Spleen (tissue), 11 donors: Measurements from ENCODE around the gene AQP1. TPM values are rescaled to one million over a fixed set of nuclear protein-coding genes. Genes with fewer than 3 reads are reported as not detected.

ENCODE experiments used
- DNase-seq: peaks from one replicate; pipeline ENCODE4 v3.0.0-alpha.2; 2020
- H3K27ac ChIP-seq, 8 donors: fragments of 200-600 bp; sonication (generic) in 7 of 8; 1 replicate in 4 of 8; 2 replicates in 4 of 8; pipeline versions ENCODE4 v1.5.0 to v1.8.0; 2016 to 2021; ENCODE audit warnings: inconsistent platforms in 4 of 8, mild to moderate bottlenecking in 4 of 8, moderate library complexity in 1 of 8
- H3K27me3 ChIP-seq, 7 donors: fragments of 200-600 bp; sonication (generic) in 6 of 7; replicated peaks in 1 of 7; 1 replicate in 4 of 7; 2 replicates in 3 of 7; pipeline versions ENCODE4 v1.5.0 to v1.8.0; 2016 to 2021; ENCODE audit warnings: inconsistent platforms in 3 of 7, mild to moderate bottlenecking in 1 of 7
- H3K36me3 ChIP-seq, 6 donors: fragments of 200-600 bp; sonication (generic) in 5 of 6; 1 replicate in 4 of 6; 2 replicates in 2 of 6; pipeline versions ENCODE4 v1.5.0 to v1.8.0; 2016 to 2021; ENCODE audit warnings: inconsistent platforms in 2 of 6
- H3K4me1 ChIP-seq, 6 donors: fragments of 200-600 bp; sonication (generic) in 5 of 6; 1 replicate in 3 of 6; 2 replicates in 3 of 6; pipeline versions ENCODE4 v1.5.0 to v1.8.0; 2016 to 2021; ENCODE audit warnings: inconsistent platforms in 3 of 6
- H3K4me3 ChIP-seq, 8 donors: fragments of 200-600 bp; sonication (generic) in 7 of 8; 1 replicate in 4 of 8; 2 replicates in 4 of 8; pipeline versions ENCODE4 v1.5.0 to v1.8.0; 2016 to 2021; ENCODE audit warnings: inconsistent platforms in 4 of 8, mild to moderate bottlenecking in 4 of 8, moderate library complexity in 2 of 8
- H3K9me3 ChIP-seq, 8 donors: fragments of 200-600 bp; sonication (generic) in 7 of 8; 1 replicate in 4 of 8; 2 replicates in 4 of 8; pipeline versions ENCODE4 v1.5.0 to v1.8.0; 2016 to 2021; ENCODE audit warnings: inconsistent platforms in 4 of 8
- CTCF ChIP-seq, 11 experiments: fragments of 200-600 bp in 7 of 11; fragments of 450-650 bp in 4 of 11; sonication (generic) in 4 of 11; IDR thresholded peaks in 8 of 11; conservative IDR thresholded peaks in 3 of 11; 1 replicate in 7 of 11; 2 replicates in 4 of 11; pipeline versions ENCODE4 v1.4.0 to v1.8.0; 2016 to 2021; ENCODE audit warnings: antibody characterized with exemption in 11 of 11, inconsistent platforms in 4 of 11, mild to moderate bottlenecking in 1 of 11
- POLR2A ChIP-seq, 3 donors: fragments of 450-650 bp; IDR thresholded peaks; one replicate each; pipeline ENCODE4 v1.5.1; 2017; ENCODE audit warnings: antibody characterized with exemption in 3 of 3, mild to moderate bottlenecking in 1 of 3
- POLR2AphosphoS5 ChIP-seq, 3 donors: sonication (generic); formaldehyde crosslinking; IDR thresholded peaks; one replicate each; pipeline ENCODE4 v1.5.1; 2017; ENCODE audit warnings: antibody characterized with exemption in 3 of 3
- WGBS, 5 donors: extraction: QIAGEN DNeasy Blood & Tissue Kit in 3 of 5; methylation state at CpG; one replicate each; pipeline versions ENCODE4 v1.1.5 to v1.1.7; 2013 to 2018; 5-methylcytosine and 5-hydroxymethylcytosine counted together
- intact Hi-C: fragments of 100-400 bp; cut with DNase I; formaldehyde crosslinking; loops from one replicate; pipeline ENCODE4 v1.15.0; 2023; ENCODE audit warnings: low total_unique reads
- polyA plus RNA-seq, 3 donors: library from polyadenylated mRNA; stranded (reverse); fragments of 200-250 nt; gene quantifications; one replicate each; pipeline ENCODE4 v1.2.1, GENCODE V29; 2013
- total RNA-seq, 7 donors: library from RNA; depleted of rRNA in 3 of 7; stranded (reverse); fragments of >200 nt in 3 of 7; fragmentation: NEBNext Ultra II Directional in 4 of 7; extraction: Animal tissue kit (Norgen Biotek cat#: 25700) in 4 of 7; gene quantifications; one replicate each; pipeline versions ENCODE4 v1.1.0 to v1.2.1, GENCODE V29; 2016 to 2021
- donor health status: healthy with polysubstance abuse.
- donor health status: DM: no; HTN: no; CAD: no; lungs with moderate emphysema.
- donor health status: DM: no; HTN: no; CAD: no.
- donor health status: Bipolar disorder and iron deficiency.
- donor health status: healthy.
- donor health status: DM: no; HTN: no; CAD: no.
- donor health status: DM: yes; HTN: yes; CAD: no.

Gene AQP1
- total and polyA plus RNA-seq, 10 donors, result 4.4 to 34.3 (median 22.9) TPM

GRCh38 chr7:30917216-30917893 is 5.7 kb downstream of the AQP1 start:
- H3K9me3 ChIP-seq, result no peaks in the 10 kb centered on the region
- TF ChIP-seq POLR2AphosphoS5 (IDR thresholded peaks at IDR 0.05), result no peak
- TF ChIP-seq CTCF (IDR thresholded peaks at IDR 0.05 in 8 of 11, conservative IDR thresholded peaks at IDR 0.05 in 3 of 11), result no peak
- no peak for TF ChIP-seq POLR2A (IDR thresholded peaks at IDR 0.05)
- H3K36me3 ChIP-seq, result no peaks in the 10 kb centered on the region
- WGBS, 5 donors, result 82 to 95% (median 87%) methylated on average over 4 of the region's 4 CpGs
- H3K4me1 ChIP-seq, result no peaks in the 10 kb centered on the region
- H3K27ac ChIP-seq, result no peak overlapping the region
- no peaks in the 10 kb centered on the region for H3K27me3 ChIP-seq
- DNase-seq, result no peak
- H3K4me3 ChIP-seq, result no peak overlapping the region
- intact Hi-C loops, result no loop called here

GRCh38 chr7:30918676-30919075 is 7.0 kb downstream of the AQP1 start:
- Histone ChIP-seq H3K4me1 (no peaks in the 10 kb centered on the region), H3K27me3 (no peaks in the 10 kb centered on the region), H3K4me3 (no peak overlapping the region), H3K27ac (no peak overlapping the region), H3K9me3 (no peaks in the 10 kb centered on the region), H3K36me3 (no peaks in the 10 kb centered on the region)
- WGBS, 5 donors, result 94 to 100% (median 96%) methylated on average over 2 to 4 of the region's 4 CpGs
- TF ChIP-seq POLR2AphosphoS5 (IDR thresholded peaks at IDR 0.05) (no peak), POLR2A (IDR thresholded peaks at IDR 0.05) (no peak)
- intact Hi-C loops, result no loop called here
- peak; percentile 56 for DNase-seq

DNA sequence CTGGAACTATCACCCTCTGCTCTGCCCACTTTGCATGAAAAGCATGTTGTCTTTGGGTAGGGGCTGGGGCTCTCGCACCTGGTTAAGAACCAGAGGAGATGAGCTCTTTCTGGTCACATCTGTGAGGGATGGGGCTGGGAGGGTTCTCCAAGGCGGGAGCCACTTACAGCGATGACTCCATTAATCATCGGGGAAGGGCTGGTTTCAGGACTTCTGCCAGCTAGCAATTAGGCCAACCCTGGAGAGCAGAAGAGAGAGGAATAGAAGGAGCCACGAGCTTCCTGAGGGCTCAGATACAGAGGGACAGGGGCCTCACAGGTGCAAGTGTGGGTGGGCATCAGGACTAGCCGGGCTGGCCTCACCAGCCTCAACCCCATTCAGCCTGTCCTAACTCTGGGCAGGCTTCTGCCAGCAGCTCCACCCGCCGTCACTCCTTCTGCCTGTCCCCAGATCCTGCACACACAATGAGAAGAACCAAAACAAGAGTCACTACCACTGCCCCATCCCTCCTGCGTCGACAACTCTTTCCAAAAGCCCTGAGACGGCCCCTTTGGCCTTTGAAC is 8.4 kb downstream of the AQP1 start:
- intact Hi-C loops, result no loop called here
- H3K9me3 ChIP-seq, result no peaks in the 10 kb centered on the region
- TF ChIP-seq POLR2A (IDR thresholded peaks at IDR 0.05) (no peak), CTCF (IDR thresholded peaks at IDR 0.05 in 8 of 11, conservative IDR thresholded peaks at IDR 0.05 in 3 of 11) (no peak), POLR2AphosphoS5 (IDR thresholded peaks at IDR 0.05) (no peak)
- no peak overlapping the region for H3K4me3 ChIP-seq
- peak; percentile 46 for DNase-seq
- no peaks in the 10 kb centered on the region for H3K4me1 ChIP-seq
- no peaks in the 10 kb centered on the region for H3K36me3 ChIP-seq
- no peaks in the 10 kb centered on the region for H3K27me3 ChIP-seq
- 70 to 79% (median 74%) methylated on average over 11 of the region's 11 CpGs for WGBS, 5 donors
- H3K27ac ChIP-seq, result no peak overlapping the region

- intact Hi-C loops, result no loop called here
- no peaks in the 10 kb centered on the region for H3K36me3 ChIP-seq
- H3K27ac ChIP-seq, result no peak overlapping the region
- peaks cover 0 to 4% (median 0%) of the 10 kb centered on the region in 6 donors for H3K4me1 ChIP-seq
- 57 to 66% (median 64%) methylated on average over 9 of the region's 9 CpGs for WGBS, 5 donors
- H3K27me3 ChIP-seq, result no peaks in the 10 kb centered on the region
- DNase-seq, result peak; percentile 54
- H3K4me3 ChIP-seq, result no peak overlapping the region
- TF ChIP-seq POLR2A (IDR thresholded peaks at IDR 0.05) (no peak), CTCF (IDR thresholded peaks at IDR 0.05 in 8 of 11, conservative IDR thresholded peaks at IDR 0.05 in 3 of 11) (no peak), POLR2AphosphoS5 (IDR thresholded peaks at IDR 0.05) (no peak)
- no peaks in the 10 kb centered on the region for H3K9me3 ChIP-seq
These were observed 9.2 kb downstream of the AQP1 start for GRCh38 chr7:30920584-30921539.
